Stimulated activated CD8-positive, alpha-beta memory T cell treated with anti-CD3 and anti-CD28 coated beads, Interleukin-4, amount 100 ng/mL, for 1 hour (primary cell): ENCODE data around the gene RRP36.
A peak's percentile ranks its signal among the peaks of the same experiment; 100 is the strongest.

ENCODE experiments used
- DNase-seq, 2 donors: peaks; one replicate each; pipeline ENCODE4 v3.0.0-alpha.2; 2020; ENCODE audit warnings: low read depth in 2 of 2, low spot score in 1 of 2

The RRP36 gene

DNA sequence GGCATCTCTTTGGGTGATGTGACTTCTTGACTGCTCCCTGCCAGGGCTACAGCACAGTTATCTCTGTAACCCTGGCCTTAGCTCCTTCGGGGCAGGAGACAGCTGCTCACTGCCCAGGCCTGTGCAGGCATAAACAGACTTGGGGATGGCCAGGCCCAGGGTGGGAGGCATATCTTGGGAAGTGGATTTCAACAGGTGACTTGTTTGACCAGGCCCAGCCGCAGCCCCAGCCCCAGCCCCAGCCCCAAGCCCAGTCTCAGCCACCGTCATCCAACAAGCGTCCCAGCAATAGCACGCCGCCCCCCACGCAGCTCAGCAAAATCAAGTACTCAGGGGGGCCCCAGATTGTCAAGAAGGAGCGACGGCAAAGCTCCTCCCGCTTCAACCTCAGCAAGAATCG is 15.2 kb upstream of the RRP36 start:
- DNase-seq, result no peak

DNA sequence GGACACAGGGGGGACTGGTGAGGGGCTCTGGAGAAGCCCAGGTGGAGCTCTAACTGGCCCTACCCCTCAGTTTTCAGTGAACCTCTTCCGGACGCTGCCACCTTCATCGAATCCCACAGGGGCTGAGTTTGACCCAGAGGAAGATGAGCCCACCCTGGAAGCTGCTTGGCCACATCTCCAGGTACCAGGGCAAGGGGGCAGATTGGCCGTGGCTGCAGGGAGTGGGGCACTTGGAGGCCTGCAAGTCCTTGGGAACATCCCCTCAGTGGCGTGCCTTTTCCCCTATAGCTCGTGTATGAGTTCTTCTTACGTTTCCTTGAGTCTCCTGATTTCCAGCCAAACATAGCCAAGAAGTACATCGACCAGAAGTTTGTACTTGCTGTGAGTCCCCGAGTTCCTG is 14.3 kb upstream of the RRP36 start:
- no peak for DNase-seq

DNA sequence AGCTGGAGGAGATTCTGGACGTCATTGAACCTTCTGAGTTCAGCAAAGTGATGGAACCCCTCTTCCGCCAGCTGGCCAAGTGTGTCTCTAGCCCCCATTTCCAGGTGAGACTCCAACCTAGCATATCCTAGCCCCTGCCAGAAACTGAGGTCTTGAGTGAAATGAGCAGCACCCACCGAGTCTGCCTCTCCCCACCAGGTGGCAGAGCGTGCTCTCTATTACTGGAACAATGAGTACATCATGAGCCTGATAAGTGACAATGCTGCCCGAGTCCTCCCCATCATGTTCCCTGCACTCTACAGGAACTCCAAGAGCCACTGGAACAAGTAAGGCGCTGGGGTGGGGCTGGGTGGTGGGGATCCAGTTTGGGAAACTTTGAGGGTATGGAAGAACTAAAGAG is 12.3 kb upstream of the RRP36 start:
- no peak for DNase-seq

DNA sequence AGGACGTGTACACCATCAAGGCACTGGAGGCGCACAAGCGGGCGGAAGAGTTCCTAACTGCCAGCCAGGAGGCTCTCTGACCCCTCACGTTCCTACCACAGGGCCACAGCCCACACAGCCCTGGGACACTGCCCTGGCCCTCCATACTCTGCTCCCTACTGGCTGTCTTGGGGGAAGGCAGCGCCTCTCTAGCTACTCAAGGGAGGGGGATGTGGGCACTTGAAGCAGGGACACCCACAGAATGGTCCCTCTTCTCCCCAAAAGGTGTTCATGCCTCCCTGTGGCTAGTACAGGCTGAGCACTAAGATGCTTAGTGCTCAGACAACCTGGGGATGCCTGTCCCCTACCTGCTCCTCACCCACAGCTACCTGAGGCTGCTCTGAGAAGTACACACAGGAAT is 10.2 kb upstream of the RRP36 start:
- DNase-seq, result no peak

DNA sequence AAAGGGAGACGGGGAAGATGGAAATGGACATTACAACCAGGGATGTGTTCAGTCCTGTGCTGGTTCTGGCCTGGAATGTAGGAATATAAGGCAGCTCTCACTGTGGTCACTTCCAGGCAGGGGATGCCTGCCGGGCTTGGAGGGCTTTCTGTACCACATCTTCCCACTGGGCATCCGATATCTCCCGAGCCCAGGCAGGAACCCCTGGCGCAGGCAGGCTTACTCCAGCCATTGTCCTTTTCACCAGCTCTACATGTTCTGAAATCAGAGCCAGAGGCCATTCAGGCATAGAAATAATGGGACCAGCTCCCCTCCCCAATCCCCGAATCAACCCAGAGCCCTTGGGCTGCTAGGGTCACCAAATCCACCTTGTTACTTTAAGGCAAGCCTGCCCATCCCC is 9.1 kb upstream of the RRP36 start:
- DNase-seq, result no peak

DNA sequence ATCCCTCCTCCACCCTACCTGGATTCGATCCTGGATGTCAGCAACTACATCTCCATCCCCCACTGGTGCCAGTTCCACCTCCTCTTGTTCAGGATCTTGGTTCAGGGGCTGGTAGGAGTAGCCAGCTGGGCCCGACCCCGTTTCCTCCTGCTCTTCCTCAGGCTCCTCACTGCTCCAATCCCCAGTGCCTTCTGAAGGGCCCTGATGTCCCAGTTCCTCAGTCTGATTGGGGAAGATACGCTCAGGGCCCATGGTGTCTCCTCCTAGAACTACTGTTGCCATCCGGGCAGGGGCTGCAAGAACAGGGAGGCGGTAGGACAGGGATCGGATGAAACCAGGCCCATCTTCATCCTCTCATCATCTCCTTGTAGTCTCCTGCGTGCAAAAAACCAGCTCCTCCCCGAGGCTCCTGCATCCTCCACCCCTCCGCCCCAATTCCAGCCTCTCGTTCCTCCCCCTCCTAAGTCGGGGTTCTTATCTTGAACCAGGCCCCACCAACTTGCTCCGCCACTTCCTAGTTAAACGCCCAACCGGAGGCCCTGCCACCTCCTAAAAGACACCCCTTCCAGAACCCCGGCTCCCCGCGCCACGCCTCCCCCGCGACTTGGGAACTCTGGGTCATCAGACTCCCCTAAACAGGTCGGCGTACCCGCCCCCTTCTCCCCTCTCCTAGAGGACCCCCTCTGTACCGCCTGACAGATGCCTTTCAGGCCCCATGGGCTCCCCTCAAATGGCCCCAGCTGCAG is 8.2 kb upstream of the RRP36 start:
- no peak for DNase-seq

DNA sequence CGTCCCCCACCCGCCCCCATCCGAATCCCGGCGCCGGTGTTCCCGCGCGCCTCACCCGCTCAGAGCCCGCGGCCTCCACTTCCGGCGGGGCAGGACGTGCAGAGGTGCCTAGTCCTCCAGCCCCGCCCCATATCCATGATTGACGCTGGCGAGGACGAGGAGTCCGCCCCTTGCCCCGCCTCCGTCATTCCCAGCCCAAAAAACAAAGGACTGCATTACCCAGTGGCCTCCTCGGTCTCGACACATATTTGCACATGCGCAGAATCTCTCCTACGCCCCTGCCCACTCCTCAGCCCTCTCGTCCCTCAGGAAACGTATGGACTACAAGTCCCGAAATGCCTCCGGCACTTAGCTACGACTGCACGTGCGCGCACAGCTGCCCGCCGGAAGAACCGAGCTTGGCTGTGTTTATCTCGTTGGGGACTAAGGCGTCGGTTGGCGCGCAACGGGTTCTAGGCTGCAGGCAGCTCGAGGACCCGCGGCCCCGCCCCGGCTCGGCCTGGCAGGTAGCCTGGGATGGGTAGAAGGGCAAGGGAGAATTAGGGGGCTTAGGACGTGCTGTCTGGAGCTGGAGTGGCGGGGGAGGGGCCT is 7.5 kb upstream of the RRP36 start, which contains the start of the genes KLHDC3 and MEA1:
Gene KLHDC3 (plus strand): TSS at position 407 of the 591 bp plus-strand sequence. CDS start 2,944 bp downstream, outside the sequence.
Gene MEA1 (minus strand): TSS at position 104 of the 591 bp plus-strand sequence. CDS start 133 bp downstream, outside the sequence.
- DNase-seq, result peak; percentile 93 to 97

DNA sequence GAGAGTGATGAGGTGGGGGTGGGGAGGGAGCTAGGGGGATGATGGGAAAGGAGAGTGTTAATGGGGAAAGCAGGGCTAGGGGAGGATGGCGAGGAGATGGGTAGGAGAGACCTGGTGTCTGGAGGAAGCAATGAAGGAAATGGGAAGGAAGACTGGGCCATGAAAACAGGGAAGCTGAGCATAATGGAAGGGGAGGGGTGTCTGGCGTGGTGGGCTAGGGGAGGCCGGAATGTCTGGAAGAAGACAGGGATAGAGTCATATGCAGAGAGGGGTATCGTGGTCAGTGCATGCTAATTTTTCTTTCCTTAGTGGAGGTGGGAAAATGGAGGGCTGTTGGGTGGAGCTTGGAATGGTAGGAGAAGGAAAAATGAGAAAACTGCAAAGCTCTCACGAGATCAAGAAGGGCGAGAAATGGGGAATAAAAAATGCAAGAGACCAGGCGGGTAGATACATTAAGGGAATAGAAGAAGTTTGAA is 7.0 kb upstream of the RRP36 start:
- no peak for DNase-seq

DNA sequence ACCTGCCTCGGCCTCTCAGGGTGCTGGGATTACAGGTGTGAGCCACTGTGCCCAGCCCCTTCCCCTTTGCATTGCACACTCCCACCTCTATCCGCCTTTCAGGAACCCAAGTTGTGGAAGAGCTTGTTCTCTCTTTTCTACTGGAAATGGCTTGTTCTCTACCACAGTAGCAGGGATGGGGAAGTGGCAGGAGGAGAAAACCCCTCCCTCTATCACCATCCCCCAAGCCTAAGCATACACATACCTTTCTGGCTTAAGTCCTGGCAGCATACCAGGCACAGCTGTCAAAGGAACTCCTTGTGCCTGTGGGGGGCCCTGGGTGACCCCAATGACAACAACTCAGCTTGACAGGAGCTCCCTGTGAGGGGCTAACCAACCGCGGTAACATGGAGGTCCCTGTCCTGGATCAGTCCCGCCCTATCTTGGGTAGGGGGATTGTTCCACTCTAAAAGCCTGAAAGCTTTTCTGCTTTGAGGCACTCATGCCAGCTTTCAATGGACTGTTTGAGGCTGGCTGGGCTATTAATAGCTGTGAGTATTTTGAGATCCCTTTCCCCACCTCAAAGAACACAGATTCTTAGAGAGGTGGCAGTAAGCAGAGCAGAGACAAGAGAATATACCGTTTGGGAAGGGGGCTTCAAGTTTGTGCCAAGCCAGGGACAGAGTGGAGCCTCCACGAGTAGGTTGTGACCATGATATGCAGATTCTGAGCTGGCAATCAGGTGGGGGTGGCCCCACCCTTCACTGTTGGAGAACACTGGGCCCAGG is 5.1 kb upstream of the RRP36 start:
- DNase-seq, result no peak

DNA sequence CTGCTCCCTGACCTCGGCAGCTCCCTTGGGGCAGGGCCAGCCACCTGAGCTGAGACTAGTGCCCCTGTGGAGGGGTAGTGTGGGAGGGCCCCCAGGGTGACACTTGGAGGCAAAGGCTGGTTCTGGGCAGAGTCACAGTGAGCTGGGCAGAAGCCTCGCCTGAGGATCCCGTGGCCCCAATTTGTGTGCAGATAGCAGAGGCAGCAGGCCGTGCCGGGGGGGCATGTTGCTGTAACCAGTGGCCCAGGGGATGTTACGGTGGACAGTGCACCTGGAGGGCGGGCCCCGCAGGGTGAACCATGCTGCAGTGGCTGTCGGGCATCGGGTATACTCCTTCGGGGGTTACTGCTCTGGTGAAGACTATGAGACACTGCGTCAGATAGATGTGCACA is 4.5 kb upstream of the RRP36 start:
- DNase-seq, result no peak

DNA sequence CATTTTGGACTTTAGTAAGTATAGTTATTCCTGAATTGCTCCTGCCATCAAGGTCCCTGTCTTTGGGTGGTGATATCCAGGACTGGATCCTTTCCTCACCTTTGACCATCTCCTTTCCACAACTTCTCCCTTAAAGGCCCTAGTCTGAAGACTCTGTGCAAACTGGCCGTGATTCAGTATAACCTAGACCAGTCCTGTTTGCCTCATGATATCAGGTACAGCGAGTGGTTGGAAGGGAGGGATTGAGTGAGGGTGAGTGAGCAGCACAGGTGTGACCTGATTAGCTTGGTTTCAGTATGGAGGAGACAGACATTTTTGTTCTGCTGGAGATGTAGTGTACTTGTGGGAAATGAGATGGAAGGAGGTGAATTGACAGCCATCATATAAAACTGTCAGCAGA is 2.3 kb upstream of the RRP36 start:
- DNase-seq, result no peak

DNA sequence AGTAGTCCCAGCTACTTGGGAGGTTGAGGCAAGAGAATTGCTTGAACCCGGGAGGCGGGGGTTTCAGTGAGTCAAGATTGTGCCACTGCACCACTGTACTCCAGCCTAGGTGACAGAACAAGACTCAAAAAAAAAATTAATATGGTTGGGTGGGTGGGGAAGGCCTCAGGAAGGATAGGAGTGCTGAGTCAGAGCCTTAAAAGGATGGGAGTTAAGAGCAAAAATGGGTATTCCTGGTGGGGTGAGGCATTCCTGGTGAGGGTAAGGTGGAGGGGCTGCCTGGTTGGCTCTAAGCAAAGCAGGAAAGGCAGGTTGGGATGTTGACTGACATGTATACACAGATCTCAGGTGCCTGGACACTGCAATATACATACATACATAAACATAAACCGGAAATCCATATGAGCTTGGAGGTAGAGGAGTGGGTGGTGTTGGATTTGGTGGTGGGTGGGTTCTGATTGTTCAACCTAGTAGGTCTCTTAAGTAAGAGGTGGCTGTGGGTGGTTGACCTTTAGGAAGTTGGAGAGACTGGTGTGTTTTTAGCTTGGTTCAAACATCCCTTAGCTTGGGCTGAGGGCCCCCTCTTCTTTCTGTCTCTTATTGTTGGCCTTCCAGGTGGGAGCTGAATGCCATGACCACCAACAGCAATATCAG is 1.2 kb upstream of the RRP36 start:
- DNase-seq, result no peak

DNA sequence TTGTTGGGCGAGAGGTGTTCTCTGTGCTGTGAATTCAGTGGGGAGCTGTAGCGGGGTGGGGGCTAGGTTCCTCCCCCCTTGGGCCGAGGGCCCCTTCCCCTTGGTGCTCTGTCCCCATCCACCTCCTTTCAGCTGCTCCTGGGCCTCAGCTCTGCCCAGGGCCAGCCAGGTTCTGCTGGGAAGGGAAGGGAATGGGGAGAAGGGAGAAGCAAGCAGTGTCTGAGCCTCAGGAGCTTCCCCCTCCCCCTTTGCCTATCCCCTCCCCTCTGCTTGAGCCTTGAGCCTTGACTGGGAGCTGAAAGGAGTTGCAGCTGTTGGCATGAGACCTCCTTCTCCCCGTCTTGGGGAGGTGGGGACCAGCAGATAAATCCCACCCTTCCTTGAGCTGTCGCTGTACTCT is 576 bp upstream of the RRP36 start:
- no peak for DNase-seq

DNA sequence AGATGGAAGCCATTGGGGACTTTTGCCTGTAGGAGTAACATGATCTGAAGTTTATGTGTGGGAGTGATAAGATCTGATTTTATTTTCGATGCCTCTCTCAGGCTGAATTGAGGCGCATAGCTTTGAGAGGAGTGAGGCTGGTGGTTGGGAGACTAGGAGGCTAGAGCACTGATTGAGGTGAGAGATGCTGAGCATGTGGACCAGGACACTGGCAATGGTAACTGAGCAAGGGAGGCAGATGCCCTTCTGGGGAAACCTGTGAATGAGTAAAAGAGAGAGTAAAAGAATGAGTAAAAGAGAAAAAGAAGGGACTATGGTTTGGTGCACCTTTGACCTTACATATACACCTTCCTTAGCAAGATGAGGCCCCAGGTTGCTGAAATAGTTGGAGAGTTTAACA is 3.0 kb downstream of the RRP36 start:
- no peak for DNase-seq

DNA sequence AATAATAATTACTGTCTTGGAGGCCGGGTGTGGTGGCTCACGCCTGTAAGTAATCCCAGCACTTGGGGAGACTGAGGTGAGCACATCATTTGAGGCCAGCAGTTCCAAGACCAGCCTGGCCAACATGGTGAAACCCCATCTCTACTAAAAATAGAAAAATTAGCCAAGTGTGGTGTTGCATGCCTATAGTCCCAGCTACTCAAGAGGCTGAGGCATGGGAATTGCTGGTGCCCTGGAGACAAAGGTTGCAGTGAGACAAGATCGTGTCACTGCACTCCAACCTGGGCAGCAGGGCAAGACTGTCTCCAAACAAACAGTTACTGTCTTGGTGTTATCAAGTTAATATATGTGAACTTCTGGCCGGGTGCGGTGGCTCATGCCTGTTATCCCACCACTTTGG is 4.9 kb downstream of the RRP36 start:
- DNase-seq, result no peak

DNA sequence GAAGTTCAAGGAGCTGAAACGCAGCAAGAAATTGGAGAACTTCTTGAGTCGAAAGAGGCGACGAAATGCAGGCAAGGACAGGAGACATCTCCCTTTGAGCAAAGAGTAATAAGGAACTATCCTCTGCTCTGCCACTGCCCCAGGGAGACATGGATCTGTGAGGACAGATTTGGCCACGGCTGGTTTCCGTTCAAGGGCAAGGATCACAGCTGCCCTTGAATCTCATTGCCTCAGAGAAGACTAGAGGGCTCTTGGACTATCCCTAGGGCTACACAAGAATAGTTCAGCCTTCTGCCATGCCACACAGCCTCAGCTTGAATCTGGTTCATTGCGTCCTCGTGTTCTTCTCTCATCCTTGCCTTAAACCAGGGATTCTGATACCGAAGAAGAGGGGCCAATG is 7.7 kb downstream of the RRP36 start:
- no peak for DNase-seq

DNA sequence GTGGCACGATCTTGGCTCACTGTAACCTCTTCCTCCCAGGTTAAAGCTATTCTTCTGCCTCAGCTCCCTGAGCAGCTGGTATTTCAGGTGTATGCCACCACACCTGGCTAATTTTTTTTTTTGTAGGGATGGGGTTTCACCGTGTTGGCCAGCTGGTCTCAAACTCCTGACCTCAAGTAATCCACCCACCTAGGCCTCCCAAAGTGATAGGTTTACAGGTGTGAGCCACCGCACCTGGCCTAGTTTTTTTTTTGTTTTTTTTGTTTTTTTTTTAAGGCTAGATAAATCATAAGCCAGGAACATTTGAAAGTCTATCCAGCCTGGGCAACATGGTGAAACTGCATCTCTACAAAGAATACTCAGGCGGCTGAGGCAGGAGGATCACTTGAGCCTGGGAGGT is 10.9 kb downstream of the RRP36 start:
- no peak for DNase-seq

DNA sequence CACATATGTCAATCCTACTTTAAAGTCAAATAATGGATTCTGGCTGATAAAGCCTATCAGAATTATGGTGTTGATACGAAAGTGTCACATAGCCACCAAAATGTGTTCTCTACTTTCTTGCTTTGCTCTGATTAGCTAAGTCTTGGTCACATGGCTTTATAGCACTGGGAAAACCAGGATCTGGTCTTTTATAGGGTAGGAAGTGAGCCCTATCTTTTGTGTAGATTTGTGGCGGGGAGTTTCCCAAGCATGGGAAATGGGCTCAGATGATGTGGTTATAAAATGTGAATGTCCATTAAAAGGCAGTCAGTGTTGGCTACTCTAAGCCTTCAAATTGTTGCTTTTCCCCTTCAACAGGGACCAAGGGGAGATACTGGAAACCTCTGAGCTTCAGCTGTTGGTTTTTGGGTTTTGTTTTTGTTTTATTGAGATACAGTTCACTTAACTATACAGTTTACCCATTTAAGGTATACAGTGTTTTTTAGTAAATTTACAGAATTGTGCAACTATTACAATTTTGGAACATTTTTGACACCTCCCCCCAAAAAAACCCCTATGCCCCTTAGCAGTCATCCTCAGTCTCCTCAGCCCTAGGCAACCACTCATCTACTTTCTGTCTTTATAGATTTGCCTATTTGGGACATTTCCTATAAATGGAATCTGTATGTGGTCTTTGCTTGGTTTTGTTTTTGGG is 12.2 kb downstream of the RRP36 start:
- DNase-seq, result no peak

DNA sequence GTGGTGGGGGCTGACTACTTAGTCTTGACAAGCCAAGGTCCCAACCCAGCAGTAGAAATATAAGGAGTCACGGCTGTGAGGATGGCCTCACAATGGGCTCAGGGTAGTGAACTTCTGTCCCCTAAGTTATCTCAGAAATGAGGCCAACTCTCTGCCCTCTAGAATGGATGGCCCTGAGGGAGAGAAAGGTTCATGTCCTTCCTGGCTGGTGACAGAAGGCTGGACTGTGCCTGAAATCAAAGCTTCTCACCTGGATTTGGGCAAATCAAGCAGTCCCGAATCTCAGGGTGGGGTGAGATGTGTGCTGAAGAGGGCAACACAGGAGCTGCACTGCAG is 12.7 kb downstream of the RRP36 start:
- DNase-seq, result no peak

DNA sequence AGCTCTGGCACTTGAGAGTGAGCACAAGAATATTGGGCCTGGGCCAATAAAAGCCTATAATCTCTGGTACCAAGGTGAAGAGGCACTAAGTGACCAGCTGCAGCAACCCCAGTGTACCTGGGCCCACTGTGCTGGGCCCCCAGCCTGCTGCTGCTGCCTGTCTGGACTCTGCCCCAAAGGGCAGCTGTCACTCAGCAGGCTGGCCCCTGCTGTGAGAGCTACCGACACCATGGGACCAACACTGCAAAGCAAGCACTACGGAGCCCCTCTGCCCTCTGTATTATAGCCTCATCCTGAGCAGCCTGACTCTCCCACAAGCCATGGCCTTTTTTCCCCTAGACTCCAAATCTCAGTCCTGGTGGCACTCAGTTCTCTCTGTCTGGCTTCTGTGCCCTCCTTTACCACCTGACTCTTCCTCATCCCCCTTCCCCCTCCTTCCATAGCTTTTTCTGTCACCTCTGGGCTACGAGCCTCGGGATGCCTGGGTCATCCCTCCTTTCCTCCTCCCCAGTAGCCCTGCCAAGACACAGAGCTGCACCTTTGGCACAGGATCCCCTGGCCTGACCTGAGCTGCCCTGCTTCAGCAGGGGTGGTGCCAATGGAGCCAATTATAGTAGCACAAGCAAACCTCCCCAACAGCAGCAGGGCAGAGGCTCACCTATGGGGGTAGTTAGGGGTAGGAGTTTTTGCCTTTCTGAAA is 14.2 kb downstream of the RRP36 start:
- no peak for DNase-seq
